CD4-positive, alpha-beta T cell treated with Interleukin-4 for 1 hour (primary cell): Measurements from ENCODE around the gene ARL4C.

Source experiments
- DNase-seq, 2 donors: peaks; one replicate each; pipeline ENCODE4 v3.0.0-alpha.2; 2020 to 2022

ARL4C gene

DNA sequence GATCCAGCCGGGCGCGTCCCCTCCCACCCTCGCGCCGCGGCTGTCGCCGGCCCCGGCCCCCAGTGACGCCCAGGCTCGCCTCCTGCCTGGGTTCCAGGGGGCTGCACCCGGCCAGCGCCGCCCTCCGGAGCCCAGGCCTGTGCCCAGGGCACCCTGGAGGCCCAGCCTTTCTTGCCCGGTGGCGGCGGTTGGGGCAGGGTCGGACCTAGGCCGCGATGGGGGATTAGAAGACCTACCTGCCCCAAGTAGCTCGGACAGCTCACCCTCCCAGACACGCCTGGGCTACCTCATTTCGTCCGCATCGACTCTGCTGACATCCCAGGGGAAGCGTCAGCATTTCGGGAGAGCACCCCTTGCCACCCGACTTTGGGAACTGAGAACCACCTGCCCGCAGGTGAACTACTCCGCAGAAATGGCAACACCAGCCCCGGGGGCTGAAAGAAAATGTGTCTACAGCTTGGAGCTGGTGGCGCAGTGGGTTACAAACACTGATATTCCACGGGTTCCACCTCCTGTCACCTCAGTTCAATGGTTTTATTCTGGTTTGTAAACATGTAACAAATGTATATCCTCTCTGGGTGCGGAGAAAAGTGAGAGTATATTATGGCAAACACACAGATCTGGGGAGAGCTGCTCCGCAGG, 834 bp upstream of the ARL4C start:
- no peak for DNase-seq

- DNase-seq = peak; percentile 59 to 63
Observed at GRCh38 chr2:234496055-234496834, 636 bp downstream of the ARL4C start.

- DNase-seq = peak in 1 of 2 donors; percentile 49
Observed at GRCh38 chr2:234495251-234496054, 1.4 kb downstream of the ARL4C start.

GRCh38 chr2:234494361-234495250, 2.3 kb downstream of the ARL4C start:
- DNase-seq = peak; percentile 52 to 73

DNA sequence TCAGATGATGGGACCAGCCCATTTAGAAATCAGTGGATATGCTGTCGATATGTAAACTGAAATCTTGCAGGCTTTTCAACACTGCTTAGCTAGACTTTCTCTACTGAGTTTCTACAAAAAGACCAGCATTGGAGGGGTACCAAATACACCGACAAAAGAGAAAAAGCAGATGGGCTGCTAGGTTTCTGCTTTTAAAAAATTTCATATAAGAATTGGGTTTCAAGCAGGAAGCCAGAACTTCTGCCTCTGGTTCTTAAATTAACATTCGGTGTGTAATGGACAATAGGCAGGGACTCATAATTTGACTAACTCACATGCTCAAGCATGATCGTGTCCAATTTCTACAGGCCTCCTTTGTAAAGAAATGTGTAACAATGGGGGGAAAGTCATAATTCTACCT, 3.1 kb downstream of the ARL4C start:
- DNase-seq = peak in 1 of 2 donors; percentile 42

GRCh38 chr2:234492717-234493485, 4.0 kb downstream of the ARL4C start:
- DNase-seq = peak in 1 of 2 donors; percentile 45

GRCh38 chr2:234491897-234492296, 5.0 kb downstream of the ARL4C start:
- DNase-seq = peak; percentile 48 to 57

DNA sequence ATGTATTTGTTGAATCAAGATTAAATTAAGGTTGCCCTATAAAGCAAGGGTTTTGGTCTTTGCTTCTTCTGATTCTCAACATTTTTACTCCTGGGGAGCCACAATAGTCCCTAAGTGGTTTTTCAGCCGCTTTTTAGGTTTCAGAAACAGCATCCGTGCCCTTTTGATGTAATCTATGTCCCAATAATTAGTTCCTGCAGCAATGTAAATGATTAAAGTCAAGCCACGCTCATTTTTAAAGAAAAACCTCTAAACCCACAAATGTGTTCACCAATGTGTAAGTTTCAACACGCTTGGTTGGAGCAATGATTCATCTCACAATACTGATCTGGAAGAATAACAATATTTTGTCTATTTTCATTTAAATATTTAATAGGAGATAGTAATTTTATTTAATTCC, 5.6 kb downstream of the ARL4C start:
- peak in 1 of 2 donors; percentile 64 for DNase-seq

- peak; percentile 51 to 53 for DNase-seq
Observed at GRCh38 chr2:234490271-234491091, 6.4 kb downstream of the ARL4C start.

DNA sequence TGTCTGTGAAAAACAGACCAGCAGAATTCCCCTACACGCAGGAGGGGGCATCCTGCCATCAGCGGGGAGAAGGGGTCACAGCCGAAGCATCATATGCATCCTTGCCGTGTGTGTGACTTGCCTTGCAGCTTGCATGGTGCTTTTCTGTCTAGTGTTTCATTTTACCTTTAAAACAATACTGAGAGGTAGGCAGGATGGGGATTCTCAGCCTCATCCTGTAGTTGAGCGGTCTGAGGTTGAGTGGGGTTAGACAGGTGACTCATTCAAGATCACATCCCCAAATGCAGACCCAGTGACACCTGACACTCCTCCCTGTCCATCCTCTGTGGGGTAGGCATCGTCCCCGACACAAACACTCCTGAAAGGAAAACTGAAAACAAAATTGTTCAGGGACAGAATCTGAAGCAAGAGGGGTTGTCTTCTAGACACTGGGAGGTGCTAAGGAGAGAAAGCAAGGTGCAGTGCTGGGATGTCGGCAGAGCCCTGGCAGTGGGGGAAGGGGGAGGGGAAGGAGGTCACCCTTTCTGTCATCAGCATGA, 7.9 kb downstream of the ARL4C start:
- DNase-seq = peak; percentile 79 to 86

- no peak for DNase-seq
Observed at GRCh38 chr2:234488486-234488885, 8.4 kb downstream of the ARL4C start.

GRCh38 chr2:234487356-234487755, 9.5 kb downstream of the ARL4C start:
- DNase-seq = no peak

DNA sequence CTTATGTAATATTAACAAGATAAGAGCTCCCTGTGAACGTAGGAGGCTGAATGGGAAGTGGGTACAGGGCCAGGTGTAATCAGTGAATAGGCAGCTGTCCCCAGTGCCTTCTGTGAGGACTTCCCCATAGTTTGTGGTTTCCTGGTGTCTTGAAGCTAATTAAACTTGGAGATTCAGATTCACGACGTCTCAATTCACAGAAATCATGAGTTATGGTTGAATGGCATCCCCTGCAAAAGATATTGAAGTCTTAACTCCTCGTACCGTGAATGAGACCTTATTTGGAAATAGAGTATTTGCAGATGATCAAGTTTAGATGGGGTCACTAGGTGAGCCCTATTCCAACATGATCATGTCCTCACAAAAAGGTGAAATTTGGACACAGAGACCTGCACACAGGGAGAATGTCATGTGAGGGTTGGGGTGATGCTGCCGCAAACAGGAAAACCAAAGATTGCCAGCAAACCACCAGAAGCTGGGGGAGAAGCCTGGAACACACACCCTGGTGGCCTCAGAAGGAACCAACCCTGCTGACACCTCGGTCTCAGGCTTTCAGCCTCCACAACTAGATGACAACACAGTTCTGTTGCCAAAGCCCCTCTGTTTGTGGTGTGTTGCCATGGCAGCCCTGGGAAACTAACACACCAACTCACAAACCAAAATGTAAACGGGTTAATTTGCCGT, 13.2 kb downstream of the ARL4C start:
- DNase-seq = peak; percentile 92 to 94

DNA sequence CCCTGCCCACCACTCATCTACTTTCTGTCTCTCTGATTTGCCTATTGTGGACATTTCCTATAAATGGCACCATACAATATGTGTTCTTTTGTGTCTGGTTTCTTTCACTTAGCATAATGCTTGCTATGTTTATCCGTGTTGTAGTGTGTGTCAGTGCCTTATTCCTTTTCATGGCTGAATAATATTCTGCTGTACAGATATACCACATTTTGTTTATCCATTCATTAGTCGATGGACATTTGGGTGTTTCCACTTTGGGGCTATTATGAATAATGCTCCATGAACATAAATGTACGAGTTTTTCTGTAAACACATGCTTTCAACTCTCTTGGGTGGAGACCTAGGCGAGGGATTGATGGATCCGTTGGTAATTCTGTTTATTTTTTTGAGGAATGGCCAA, 15.6 kb downstream of the ARL4C start:
- no peak for DNase-seq

- DNase-seq = no peak
Observed at GRCh38 chr2:234480337-234480736, 16.5 kb downstream of the ARL4C start.

DNA sequence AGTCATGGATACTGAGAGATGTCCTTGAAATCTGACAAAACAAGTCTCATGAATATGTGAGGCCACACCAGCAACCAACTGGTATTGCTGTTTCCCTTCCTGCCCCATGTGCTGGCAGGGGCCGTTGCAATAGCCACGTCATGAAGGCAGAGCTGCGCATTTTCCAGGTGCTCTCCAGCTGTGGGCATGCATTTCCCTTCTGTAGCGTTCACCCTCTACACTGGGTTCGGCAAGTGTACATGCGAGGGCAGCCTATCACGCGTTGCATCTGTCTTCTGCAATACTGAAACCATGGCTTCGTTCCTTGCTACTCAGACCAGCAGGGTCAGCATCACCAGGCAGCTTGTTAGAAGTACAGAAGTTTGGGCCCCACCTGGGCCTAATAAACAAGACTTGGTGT, 17.4 kb downstream of the ARL4C start:
- DNase-seq = no peak

DNA sequence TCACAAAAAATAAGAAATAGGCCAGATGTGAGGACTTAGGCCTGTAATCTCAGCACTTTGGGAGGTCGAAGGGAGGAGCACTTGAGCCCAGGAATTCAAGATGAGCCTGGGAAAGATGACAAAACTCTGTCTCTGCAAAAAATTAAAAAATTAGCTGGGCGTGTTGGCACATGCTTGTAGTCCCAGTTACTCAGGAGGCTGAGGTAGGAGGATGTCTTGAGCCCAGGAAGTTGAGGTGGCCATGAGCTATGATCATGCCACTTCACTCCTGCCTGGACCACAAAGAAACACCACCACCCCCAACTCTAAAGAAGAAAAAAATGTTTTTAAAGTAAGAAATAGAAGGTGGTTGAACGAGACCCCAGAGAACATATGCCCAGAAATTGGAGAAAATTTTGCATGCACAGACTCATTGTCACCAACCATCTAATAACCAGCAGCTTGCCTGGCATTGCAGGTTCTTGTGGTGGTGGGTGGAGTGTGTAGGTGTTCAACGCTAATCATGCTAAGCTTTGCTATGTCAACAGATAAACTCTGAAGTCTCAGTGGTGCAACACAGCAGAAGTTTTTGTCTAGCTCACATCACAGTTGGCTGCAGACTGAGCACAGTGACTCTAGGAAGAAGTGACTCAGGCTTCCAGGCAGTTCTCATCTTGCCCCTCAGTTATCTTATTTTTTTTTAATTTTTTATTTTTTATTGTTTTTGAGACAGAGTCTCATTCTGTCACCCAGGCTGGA, 18.6 kb downstream of the ARL4C start:
- no peak for DNase-seq

- no peak for DNase-seq
Observed at GRCh38 chr2:234476766-234477165, 20.1 kb downstream of the ARL4C start.

GRCh38 chr2:234474654-234475053, 22.2 kb downstream of the ARL4C start:
- no peak for DNase-seq
